Activated CD4-positive, alpha-beta T cell treated with anti-CD3 and anti-CD28 coated beads, Interleukin-2, amount 50 U/mL, for 4 hours (primary cell): ENCODE results near the gene TEX44.
A peak's percentile ranks its signal among the peaks of the same experiment; 100 is the strongest.
"Not testable (repeated sequence)": the region's sequence is repeated elsewhere in the genome, so short reads cannot be mapped to it uniquely, and the experiment has no call there.

Source experiments
- DNase-seq, 2 experiments: peaks; one replicate each; pipeline ENCODE4 v3.0.0-alpha.2; 2020

TEX44 gene

GRCh38 chr2:231571661-231572191 is 20.9 kb upstream of the TEX44 start:
- no peak for DNase-seq

- no peak for DNase-seq
These were observed 19.6 kb upstream of the TEX44 start for GRCh38 chr2:231573096-231573495.

- no peak for DNase-seq
These were observed 18.8 kb upstream of the TEX44 start for GRCh38 chr2:231573698-231574421.

GRCh38 chr2:231575612-231576256 is 16.9 kb upstream of the TEX44 start:
- no peak for DNase-seq

- no peak for DNase-seq
These were observed 16.2 kb upstream of the TEX44 start for GRCh38 chr2:231576465-231576864.

- DNase-seq: not testable (repeated sequence)
These were observed 14.0 kb upstream of the TEX44 start for GRCh38 chr2:231578655-231579054.

GRCh38 chr2:231579560-231579959 is 13.1 kb upstream of the TEX44 start:
- DNase-seq: no peak

GRCh38 chr2:231581328-231581727 is 11.3 kb upstream of the TEX44 start:
- DNase-seq: no peak

GRCh38 chr2:231583982-231584381 is 8.7 kb upstream of the TEX44 start:
- DNase-seq: no peak

- not testable (repeated sequence) for DNase-seq
These were observed 4.9 kb upstream of the TEX44 start for GRCh38 chr2:231587744-231588143.

- DNase-seq: no peak
These were observed 3.0 kb upstream of the TEX44 start for GRCh38 chr2:231589656-231590055.

GRCh38 chr2:231590614-231591013 is 2.0 kb upstream of the TEX44 start:
- DNase-seq: no peak

- DNase-seq: no peak
These were observed 1.0 kb downstream of the TEX44 start for GRCh38 chr2:231593666-231594065.

- DNase-seq: no peak
These were observed 4.4 kb downstream of the TEX44 start for GRCh38 chr2:231597014-231597611.

GRCh38 chr2:231597627-231598026 is 5.0 kb downstream of the TEX44 start:
- no peak for DNase-seq

- no peak for DNase-seq
These were observed 8.1 kb downstream of the TEX44 start for GRCh38 chr2:231600619-231601355.

- DNase-seq: peak; percentile 75
These were observed 8.9 kb downstream of the TEX44 start for GRCh38 chr2:231601356-231602229.

- no peak for DNase-seq
These were observed 10.3 kb downstream of the TEX44 start for GRCh38 chr2:231602859-231603467.

GRCh38 chr2:231604101-231604684 is 11.5 kb downstream of the TEX44 start:
- peak in 1 of 2 experiments; percentile 4 for DNase-seq

- peak; percentile 90 for DNase-seq
These were observed 12.3 kb downstream of the TEX44 start for GRCh38 chr2:231604685-231605606.
